Peyer's patch (tissue), 4 donors: ENCODE results near the gene PDXK. TPM values are rescaled to one million over a fixed set of nuclear protein-coding genes. Genes with fewer than 3 reads are reported as not detected.
"Not testable (repeated sequence)": the region's sequence is repeated elsewhere in the genome, so short reads cannot be mapped to it uniquely, and the experiment has no call there.

Experiments used
- DNase-seq, 3 donors: peaks; one replicate each; pipeline ENCODE4 v3.0.0-alpha.2; 2017 to 2019
- H3K27ac ChIP-seq, 4 donors: fragments of 200-600 bp; sonication (generic); one replicate each; pipeline ENCODE4 v1.5.1; 2016 to 2019
- H3K27me3 ChIP-seq, 2 donors: fragments of 200-600 bp; sonication (generic); one replicate each; pipeline ENCODE4 v1.5.1; 2019
- H3K36me3 ChIP-seq, 3 donors: fragments of 200-600 bp; sonication (generic); one replicate each; pipeline ENCODE4 v1.5.1; 2016 to 2019
- H3K4me1 ChIP-seq, 4 donors: fragments of 200-600 bp; sonication (generic); one replicate each; pipeline ENCODE4 v1.5.1; 2016 to 2019
- H3K4me3 ChIP-seq, 4 donors: fragments of 200-600 bp; sonication (generic); 1 replicate in 3 of 4; 2 replicates in 1 of 4; pipeline ENCODE4 v1.5.1; 2016 to 2019; ENCODE audit warnings: mild to moderate bottlenecking in 1 of 4
- H3K9me3 ChIP-seq, 4 donors: fragments of 200-600 bp; sonication (generic); one replicate each; pipeline ENCODE4 v1.5.1; 2016 to 2019; ENCODE audit warnings: mild to moderate bottlenecking in 1 of 4
- CTCF ChIP-seq, 6 experiments: fragments of 450-650 bp in 4 of 6; fragments of 200-600 bp in 2 of 6; sonication (generic) in 1 of 6; IDR thresholded peaks; one replicate each; pipeline ENCODE4 v1.5.1; 2017 to 2019; ENCODE audit warnings: antibody characterized with exemption in 6 of 6, mild to moderate bottlenecking in 3 of 6, moderate library complexity in 1 of 6
- POLR2A ChIP-seq, 2 donors: fragments of 450-650 bp; IDR thresholded peaks; one replicate each; pipeline ENCODE4 v1.5.1; 2017; ENCODE audit warnings: antibody characterized with exemption in 2 of 2, mild to moderate bottlenecking in 2 of 2, moderate library complexity in 2 of 2
- total RNA-seq, 4 donors: library from RNA; depleted of rRNA; stranded (reverse); fragments of >200 nt; gene quantifications; one replicate each; pipeline ENCODE4 v1.1.0, GENCODE V29; 2016

Gene PDXK
- total RNA-seq: 100 to 1,000 TPM in 3 of 4 donors, 10 to 100 TPM in 1; 83.3 to 206 (median 152) TPM

- peak; percentile 85 to 94 (median 94) for DNase-seq
- peaks cover 0 to 26% (median 23%) of the 10 kb centered on the region in 4 donors for H3K4me1 ChIP-seq
- H3K9me3 ChIP-seq: no peaks in the 10 kb centered on the region
- H3K27ac ChIP-seq: peak within 1 kb of the TSS; percentile 88 to 99 (median 93)
- H3K4me3 ChIP-seq: peak within 1 kb of the TSS; percentile 75 to 99 (median 91)
- peak in 2 of 6 experiments; percentile 9 to 23 for TF ChIP-seq CTCF (IDR thresholded peaks at IDR 0.05)
- TF ChIP-seq POLR2A (IDR thresholded peaks at IDR 0.05): peak; percentile 80 to 88
- H3K36me3 ChIP-seq: peaks cover 0 to 5% (median 0%) of the 10 kb centered on the region in 3 donors
- H3K27me3 ChIP-seq: no peaks in the 10 kb centered on the region
Observed at GRCh38 chr21:43718872-43719747, at the start of gene PDXK. TSS of gene PDXK (plus strand) at chr21:43719129. CDS start at chr21:43719295, 166 bp downstream.

- H3K4me1 ChIP-seq: no peaks in the 10 kb centered on the region
- H3K9me3 ChIP-seq: no peaks in the 10 kb centered on the region
- peaks cover 0 to 35% (median 0%) of the 10 kb centered on the region in 3 donors for H3K36me3 ChIP-seq
- no peak overlapping the region for H3K27ac ChIP-seq
- no peaks in the 10 kb centered on the region for H3K27me3 ChIP-seq
- TF ChIP-seq POLR2A (IDR thresholded peaks at IDR 0.05): no peak
- TF ChIP-seq CTCF (IDR thresholded peaks at IDR 0.05): no peak
- no peak for DNase-seq
- H3K4me3 ChIP-seq: no peak overlapping the region
Observed at GRCh38 chr21:43669828-43670605, 48.9 kb upstream of the PDXK start.

- TF ChIP-seq POLR2A (IDR thresholded peaks at IDR 0.05) (no peak), CTCF (IDR thresholded peaks at IDR 0.05) (no peak)
- no peaks in the 10 kb centered on the region for H3K9me3 ChIP-seq
- no peaks in the 10 kb centered on the region for H3K4me1 ChIP-seq
- no peaks in the 10 kb centered on the region for H3K27me3 ChIP-seq
- H3K27ac ChIP-seq: no peak overlapping the region
- DNase-seq: no peak
- H3K36me3 ChIP-seq: peaks cover 0 to 62% (median 0%) of the 10 kb centered on the region in 3 donors
- no peak overlapping the region for H3K4me3 ChIP-seq
Observed at GRCh38 chr21:43675871-43676270, 43.1 kb upstream of the PDXK start.

GRCh38 chr21:43676391-43676790, 42.5 kb upstream of the PDXK start:
- H3K9me3 ChIP-seq: no peaks in the 10 kb centered on the region
- no peak for DNase-seq
- H3K4me3 ChIP-seq: no peak overlapping the region
- TF ChIP-seq POLR2A (IDR thresholded peaks at IDR 0.05) (no peak), CTCF (IDR thresholded peaks at IDR 0.05) (no peak)
- no peaks in the 10 kb centered on the region for H3K4me1 ChIP-seq
- H3K36me3 ChIP-seq: peaks cover 0 to 63% (median 0%) of the 10 kb centered on the region in 3 donors
- H3K27me3 ChIP-seq: no peaks in the 10 kb centered on the region
- no peak overlapping the region for H3K27ac ChIP-seq

GRCh38 chr21:43679951-43680350, 39.0 kb upstream of the PDXK start:
- H3K4me1 ChIP-seq: no peaks in the 10 kb centered on the region
- H3K36me3 ChIP-seq: peaks cover 0 to 77% (median 0%) of the 10 kb centered on the region in 3 donors
- H3K27ac ChIP-seq: no peak overlapping the region
- DNase-seq: no peak
- no peaks in the 10 kb centered on the region for H3K9me3 ChIP-seq
- H3K4me3 ChIP-seq: no peak overlapping the region
- H3K27me3 ChIP-seq: no peaks in the 10 kb centered on the region
- TF ChIP-seq POLR2A (IDR thresholded peaks at IDR 0.05): no peak
- no peak for TF ChIP-seq CTCF (IDR thresholded peaks at IDR 0.05)

- not testable (repeated sequence) for H3K27ac ChIP-seq, H3K27me3 ChIP-seq, H3K4me1 ChIP-seq, DNase-seq, H3K9me3 ChIP-seq, H3K4me3 ChIP-seq
- H3K36me3 ChIP-seq: peaks cover 0 to 77% (median 0%) of the 10 kb centered on the region in 3 donors
Observed at GRCh38 chr21:43680421-43680820, 38.5 kb upstream of the PDXK start.
